ENCODE measurements around the gene CREB5. TPM values are rescaled to one million over a fixed set of nuclear protein-coding genes. Genes with fewer than 3 reads are reported as not detected.

The CREB5 gene
- total and polyA plus RNA-seq, 2 of the 8 experiments (the other 6 are each of a cell fraction or from before 2014, with no cell fraction given), result 2.4 to 2.7 TPM

- Histone ChIP-seq H3K23ac (ENCODE audit: insufficient read length) (no peak overlapping the region), H2BK20ac (ENCODE audit: low read length) (no peak overlapping the region), H2AFZ (ENCODE audit: low read length) (no peak overlapping the region), H3K56ac (replicated peaks; ENCODE audit: insufficient read length, low read depth, low read length) (no peak overlapping the region), H4K91ac (replicated peaks; ENCODE audit: insufficient read length, low read length) (no peak overlapping the region), H3K4ac (replicated peaks; ENCODE audit: insufficient read length, low read depth, low read length) (no peak overlapping the region), H2BK12ac (ENCODE audit: low read depth, low read length) (no peak overlapping the region), H3K9ac (replicated peaks in 1 of 4; ENCODE audit: extremely low read depth in 1 of 4, low read depth in 3 of 4, low read length in 3 of 4) (no peak overlapping the region), H2AK5ac (ENCODE audit: low read depth, low read length) (no peak overlapping the region), H4K20me1 (replicated peaks in 1 of 2; ENCODE audit: control insufficient read depth in 1 of 2, insufficient read depth in 2 of 2, low read length in 2 of 2) (no peaks in the 10 kb centered on the region), H3K36me3 (ENCODE audit: control insufficient read depth in 2 of 4, insufficient read depth in 4 of 4, low read length in 3 of 4) (no peaks in the 10 kb centered on the region), H2BK120ac (replicated peaks; ENCODE audit: low read depth, low read length) (no peak overlapping the region), H2BK15ac (ENCODE audit: low read length) (no peak overlapping the region), H2BK5ac (ENCODE audit: low read depth, low read length) (no peak overlapping the region), H3K9me3 (ENCODE audit: insufficient read depth in 2 of 2, low read depth in 1 of 2, low read length in 1 of 2) (no peaks in the 10 kb centered on the region), H3K18ac (ENCODE audit: extremely low read depth, low read length) (no peak overlapping the region), H3K4me3 (ENCODE audit: extremely low read depth in 1 of 4, insufficient read depth in 2 of 4, low read depth in 3 of 4, low read length in 4 of 4) (no peak overlapping the region), H4K5ac (ENCODE audit: insufficient read length, low read depth, low read length) (no peak overlapping the region), H3K27ac (ENCODE audit: low read depth, low read length) (no peak overlapping the region), H3K79me1 (ENCODE audit: low read depth, low read length) (no peaks in the 10 kb centered on the region), H3K14ac (ENCODE audit: insufficient read length) (no peak overlapping the region), H4K8ac (ENCODE audit: extremely low read depth, insufficient read depth, low read length) (no peak overlapping the region; the same call in 1 of the 2 replicates), H3K4me2 (ENCODE audit: insufficient read depth in 1 of 2, low read depth in 2 of 2, low read length in 2 of 2) (no peak overlapping the region), H3K23me2 (ENCODE audit: low read depth, low read length) (no peaks in the 10 kb centered on the region), H3K27me3 (replicated peaks in 1 of 4; ENCODE audit: control insufficient read depth in 3 of 4, extremely low read depth in 1 of 4, insufficient read depth in 3 of 4, low read length in 3 of 4) (no peaks in the 10 kb centered on the region), H3K79me2 (ENCODE audit: control insufficient read depth in 1 of 2, insufficient read depth in 2 of 2, low read length in 2 of 2) (no peaks in the 10 kb centered on the region), H3K4me1 (replicated peaks in 1 of 4; ENCODE audit: control insufficient read depth in 3 of 4, insufficient read depth in 4 of 4, low read length in 3 of 4) (no peaks in the 10 kb centered on the region)
- DNase-seq (ENCODE audit: low read depth in 1 of 2, low spot score in 2 of 2) (no peak), FAIRE-seq (no peak)
- WGBS, 2 experiments (ENCODE audit: extremely low coverage in 1 of 2, insufficient coverage in 1 of 2, insufficient read length in 1 of 2, insufficient replicate concordance in 2 of 2, low coverage in 1 of 2, low lambda C conversion rate in 2 of 2, missing lambda C conversion rate in 1 of 2), result 80% methylated on average over 7 of the region's 7 CpGs; no CpG with 5 or more reads in 1 of the 2 experiments
- ChIA-PET CTCF (ENCODE audit: partially characterized antibody) (interaction anchor here (2.2 kb wide), 1 partner anchor 9 kb away, joined by 11 read pairs; no protein-coding TSS in a partner anchor), POLR2A (ENCODE audit: partially characterized antibody) (no interaction called here)
- TF ChIP-seq SIX5 (IDR thresholded peaks at IDR 0.05; ENCODE audit: low read depth, low read length), result no peak
- no peak for TF ChIP-seq EP300 (IDR thresholded peaks at IDR 0.05; ENCODE audit: borderline replicate concordance in 1 of 2, low read depth in 2 of 2, low read length in 2 of 2)
- no peak for TF ChIP-seq RXRA (IDR thresholded peaks at IDR 0.05; ENCODE audit: insufficient read depth, low read depth, low read length)
- TF ChIP-seq KDM1A (IDR thresholded peaks at IDR 0.05; ENCODE audit: borderline replicate concordance, low read length), result no peak
Observed at GRCh38 chr7:28371846-28372245, 40.5 kb upstream of the CREB5 start.
